Prostate gland (tissue), 2 donors: ENCODE measurements around the gene OR1B1.

ENCODE experiments used
- CTCF ChIP-seq, 4 experiments: fragments of 200-600 bp in 2 of 4; fragments of 450-650 bp in 2 of 4; sonication (generic) in 2 of 4; IDR thresholded peaks; 1 replicate in 3 of 4; 2 replicates in 1 of 4; pipeline ENCODE4 v1.5.1; 2016 to 2019; ENCODE audit warnings: antibody characterized with exemption in 4 of 4, mild to moderate bottlenecking in 2 of 4, moderate library complexity in 2 of 4
- POLR2A ChIP-seq: fragments of 450-650 bp; IDR thresholded peaks from one replicate; pipeline ENCODE4 v1.6.1; 2016; ENCODE audit warnings: antibody characterized with exemption, mild to moderate bottlenecking
- POLR2AphosphoS5 ChIP-seq: sonication (generic); formaldehyde crosslinking; IDR thresholded peaks from one replicate; pipeline ENCODE4 v1.6.1; 2017; ENCODE audit warnings: antibody characterized with exemption

- no peak for TF ChIP-seq CTCF (IDR thresholded peaks at IDR 0.05)
- no peak for TF ChIP-seq POLR2A
- no peak for TF ChIP-seq POLR2AphosphoS5
Measured at GRCh38 chr9:122672481-122672880, 15.1 kb upstream of the OR1B1 start.
